Retinal pigment epithelial cell (primary cell): ENCODE results near the gene AATK.

Experiments used
- DNase-seq: peaks from one replicate; pipeline ENCODE4 v3.0.0-alpha.2; 2010; ENCODE audit warnings: low read depth
- H3K4me3 ChIP-seq: 2 replicates; pipeline ENCODE4 v1.5.1; 2011; ENCODE audit warnings: mild to moderate bottlenecking, low read length, control low read depth, moderate library complexity
- TF ChIP-seq, protein P1 (sequence below): conservative IDR thresholded peaks from 2 replicates; pipeline ENCODE4 v1.5.1; 2011; ENCODE audit warnings: low read depth, low read length, control low read depth, inconsistent platforms

AATK gene

DNA sequence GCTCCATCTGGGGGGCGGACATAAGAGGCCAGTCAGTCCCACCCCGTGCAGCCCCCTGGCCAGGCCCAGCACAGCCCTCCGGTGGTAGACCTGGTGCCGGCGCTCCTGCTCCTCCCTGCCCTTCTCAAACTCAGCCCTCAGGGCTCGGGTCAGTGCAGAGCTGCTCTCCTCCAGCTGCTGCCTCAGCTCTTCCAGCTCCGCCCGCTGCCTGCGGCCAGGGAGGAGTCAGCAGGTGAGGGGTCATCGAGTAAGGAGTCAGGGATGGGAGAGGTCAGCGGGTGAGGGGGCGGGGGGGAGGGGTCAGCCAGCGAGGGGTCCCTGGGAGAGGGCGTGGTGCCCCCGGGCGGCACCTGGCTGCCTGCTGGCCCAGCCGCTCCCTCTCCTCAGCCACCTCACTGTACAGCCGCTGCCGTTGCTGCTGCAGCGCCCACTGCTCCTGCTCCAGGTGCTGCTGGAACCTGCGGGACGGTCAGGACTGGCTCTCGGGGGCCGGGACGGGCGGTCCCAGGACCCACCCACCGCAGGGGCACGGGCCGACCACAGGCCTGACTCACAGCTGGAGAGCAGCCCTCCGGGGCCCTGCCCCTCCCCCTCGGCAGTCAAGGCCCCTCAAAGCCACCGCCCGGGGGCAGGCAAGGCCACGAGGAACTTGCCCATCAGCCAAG, 26.5 kb upstream of the AATK start:
- TF ChIP-seq, protein P1, sequence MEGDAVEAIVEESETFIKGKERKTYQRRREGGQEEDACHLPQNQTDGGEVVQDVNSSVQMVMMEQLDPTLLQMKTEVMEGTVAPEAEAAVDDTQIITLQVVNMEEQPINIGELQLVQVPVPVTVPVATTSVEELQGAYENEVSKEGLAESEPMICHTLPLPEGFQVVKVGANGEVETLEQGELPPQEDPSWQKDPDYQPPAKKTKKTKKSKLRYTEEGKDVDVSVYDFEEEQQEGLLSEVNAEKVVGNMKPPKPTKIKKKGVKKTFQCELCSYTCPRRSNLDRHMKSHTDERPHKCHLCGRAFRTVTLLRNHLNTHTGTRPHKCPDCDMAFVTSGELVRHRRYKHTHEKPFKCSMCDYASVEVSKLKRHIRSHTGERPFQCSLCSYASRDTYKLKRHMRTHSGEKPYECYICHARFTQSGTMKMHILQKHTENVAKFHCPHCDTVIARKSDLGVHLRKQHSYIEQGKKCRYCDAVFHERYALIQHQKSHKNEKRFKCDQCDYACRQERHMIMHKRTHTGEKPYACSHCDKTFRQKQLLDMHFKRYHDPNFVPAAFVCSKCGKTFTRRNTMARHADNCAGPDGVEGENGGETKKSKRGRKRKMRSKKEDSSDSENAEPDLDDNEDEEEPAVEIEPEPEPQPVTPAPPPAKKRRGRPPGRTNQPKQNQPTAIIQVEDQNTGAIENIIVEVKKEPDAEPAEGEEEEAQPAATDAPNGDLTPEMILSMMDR = no peak
- DNase-seq = no peak
- no peak overlapping the region for H3K4me3 ChIP-seq

DNA sequence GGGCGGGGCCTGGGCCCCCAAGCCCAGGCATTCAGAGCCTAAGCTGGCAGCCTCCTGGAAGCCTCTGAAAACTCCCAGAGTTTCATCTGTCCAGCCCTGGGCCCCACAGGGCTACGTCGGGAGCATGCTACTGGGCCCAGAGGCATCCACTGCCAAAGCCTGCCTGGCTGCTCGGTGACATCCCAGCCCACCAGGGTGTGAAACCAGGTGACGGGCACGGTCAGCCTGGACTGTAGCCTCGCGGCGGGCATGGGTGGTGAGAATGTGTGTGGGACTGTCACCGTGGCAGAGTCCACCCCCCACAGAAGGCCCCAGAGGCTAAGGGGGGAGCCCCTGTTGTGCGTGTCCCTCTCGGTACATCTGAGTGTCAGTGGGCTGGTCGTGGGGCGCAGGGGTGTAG, 25.6 kb upstream of the AATK start:
- DNase-seq = no peak
- H3K4me3 ChIP-seq = no peak overlapping the region
- TF ChIP-seq, protein P1 = no peak

DNA sequence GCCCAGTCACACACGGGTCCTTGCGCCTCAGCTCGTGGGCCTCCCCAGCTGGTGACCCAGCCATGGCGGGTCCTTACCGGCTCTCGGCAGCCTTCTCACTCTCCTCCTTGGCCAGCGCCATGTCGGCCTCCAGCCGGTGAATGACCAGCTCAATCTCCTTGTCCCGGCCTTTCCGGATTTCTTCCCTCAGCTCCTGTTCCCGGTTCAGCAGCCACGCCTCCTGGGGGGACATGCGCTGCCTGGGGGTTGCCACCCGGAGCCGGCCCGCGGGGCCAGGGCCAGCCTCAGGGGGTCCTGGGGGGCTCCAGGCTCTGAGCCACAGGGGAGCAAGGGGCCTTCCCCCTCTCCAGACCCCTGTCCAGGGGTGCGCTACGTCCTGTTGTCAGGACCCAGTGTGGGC, 25.1 kb upstream of the AATK start:
- DNase-seq = no peak
- H3K4me3 ChIP-seq = no peak overlapping the region
- TF ChIP-seq, protein P1 = no peak

DNA sequence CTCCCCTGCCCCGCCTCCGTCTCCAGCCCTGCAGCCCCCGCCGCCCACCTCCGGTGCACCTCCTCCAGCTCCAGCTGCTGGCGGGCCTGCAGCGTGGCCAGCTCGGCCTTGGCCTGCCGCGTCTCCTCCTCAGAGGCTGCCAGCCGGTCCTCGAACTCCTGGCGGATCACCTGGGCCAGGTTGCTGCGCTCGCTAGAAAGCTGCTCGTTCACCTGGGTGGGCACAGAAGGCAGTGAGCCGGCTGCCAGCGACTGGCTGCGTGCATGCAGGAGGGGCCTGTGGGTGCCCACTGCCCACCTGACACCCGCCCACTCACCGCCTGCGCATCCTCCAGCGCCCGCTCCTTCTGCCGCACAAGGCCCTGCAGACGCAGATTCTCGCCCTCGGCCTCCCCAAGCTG, 24.6 kb upstream of the AATK start:
- no peak for DNase-seq
- TF ChIP-seq, protein P1 = no peak
- no peak overlapping the region for H3K4me3 ChIP-seq

DNA sequence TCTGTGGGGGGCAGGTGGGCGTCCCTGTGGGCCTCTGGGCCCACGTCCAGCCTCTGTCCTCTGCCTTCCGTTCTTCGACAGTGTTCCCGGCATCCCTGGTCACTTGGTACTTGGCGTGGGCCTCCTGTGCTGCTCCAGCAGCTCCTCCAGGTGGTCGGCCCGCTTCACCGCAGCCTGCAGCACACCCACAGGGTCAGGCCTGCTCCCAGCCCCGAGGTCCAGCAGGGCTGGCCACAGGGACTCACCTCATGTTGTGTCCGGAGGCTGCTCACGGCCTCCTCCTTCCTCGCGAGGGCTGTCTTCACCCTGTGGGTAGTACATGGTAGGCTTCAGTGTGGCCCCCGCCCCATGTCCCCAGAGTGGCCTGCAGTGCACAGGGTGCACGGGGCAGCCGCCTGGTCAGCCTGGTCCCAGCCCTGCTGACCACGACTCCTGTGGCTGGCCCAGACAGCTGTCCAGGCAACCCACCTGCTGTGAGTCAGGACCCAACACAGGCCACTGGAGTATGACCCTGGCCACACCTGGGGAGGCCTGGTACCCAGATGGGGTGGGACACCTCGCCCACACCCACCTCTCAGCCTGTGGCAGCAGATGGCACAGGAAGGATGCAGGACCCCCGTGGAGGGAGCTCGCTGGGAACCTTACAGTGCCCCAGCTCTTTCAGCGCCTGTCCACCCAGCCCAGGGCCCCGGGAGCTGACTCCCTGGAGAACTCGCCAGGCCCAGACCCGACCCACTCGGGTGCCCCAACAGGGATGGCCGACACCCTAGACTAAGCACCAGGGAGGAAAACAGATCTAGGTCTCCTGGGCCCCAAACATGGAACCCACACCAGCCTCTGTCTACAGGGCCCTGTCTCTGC, 23.9 kb upstream of the AATK start:
- H3K4me3 ChIP-seq = no peak overlapping the region
- TF ChIP-seq, protein P1 = peak; percentile 47
- DNase-seq = no peak

DNA sequence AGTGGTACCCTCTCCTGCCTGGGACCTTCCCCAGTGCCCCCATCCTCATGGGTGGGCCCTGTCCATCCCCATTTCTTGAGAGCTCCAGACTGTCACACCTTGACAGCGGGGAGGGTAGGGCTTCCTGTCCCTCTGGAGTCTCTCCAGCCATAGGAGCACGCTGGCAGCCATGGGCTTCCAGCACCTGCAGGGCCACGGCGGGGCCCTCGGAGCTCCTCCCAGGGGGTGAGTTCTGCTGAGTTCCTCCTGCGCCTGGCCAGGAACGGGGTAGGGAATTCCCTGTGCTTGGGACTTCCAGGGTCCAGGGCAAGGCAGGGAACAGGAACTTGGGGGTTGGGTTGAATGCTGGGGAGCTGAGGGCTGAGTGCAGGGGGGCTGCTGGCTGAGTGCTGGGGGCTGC, 23.0 kb upstream of the AATK start:
- DNase-seq = no peak
- no peak overlapping the region for H3K4me3 ChIP-seq
- TF ChIP-seq, protein P1 = no peak

DNA sequence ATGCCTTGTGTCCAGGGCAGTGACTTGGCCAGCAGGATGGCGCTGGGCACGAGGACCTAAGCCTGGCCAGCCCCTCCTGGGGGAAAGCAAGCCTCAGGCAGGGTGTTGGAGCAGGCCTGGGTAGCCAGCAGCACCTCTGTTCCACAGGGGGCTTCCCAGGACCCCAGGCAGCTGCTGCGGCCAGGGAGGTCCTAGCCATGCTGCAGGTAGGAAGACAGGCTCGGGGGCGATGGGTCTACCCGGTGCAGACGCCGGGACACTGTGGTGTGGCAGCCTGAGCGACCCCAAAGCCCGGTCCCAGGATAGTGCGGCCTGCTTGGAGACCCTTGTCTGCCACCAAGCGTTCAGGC, 22.4 kb upstream of the AATK start:
- DNase-seq = no peak
- no peak overlapping the region for H3K4me3 ChIP-seq
- TF ChIP-seq, protein P1 = no peak
